ENCODE data around the gene RPL28.

GRCh38 chr19:55423225-55424005, 37.7 kb downstream of the RPL28 start:
- TF ChIP-seq CTCF (IDR thresholded peaks at IDR 0.05 in 2 of 3, conservative IDR thresholded peaks at IDR 0.05 in 1 of 3; ENCODE audit: control insufficient read depth in 2 of 3, extremely low read depth in 1 of 3, insufficient read depth in 1 of 3, low read depth in 3 of 3, low read length in 3 of 3) (no peak), ESRRA (IDR thresholded peaks at IDR 0.05; ENCODE audit: low read length) (no peak), REST (IDR thresholded peaks at IDR 0.05; ENCODE audit: low read depth, low read length) (no peak), JUND (IDR thresholded peaks at IDR 0.05; ENCODE audit: low read depth, low read length) (no peak), USF2 (IDR thresholded peaks at IDR 0.05; ENCODE audit: borderline replicate concordance, low read depth, low read length) (no peak), CREM (IDR thresholded peaks at IDR 0.05; ENCODE audit: low read depth) (no peak), POLR2AphosphoS5 (IDR thresholded peaks at IDR 0.05; ENCODE audit: low read length) (no peak), FOXM1 (IDR thresholded peaks at IDR 0.05; ENCODE audit: low read depth, low read length) (no peak)
